Suprapubic skin (tissue), 4 donors: Measurements from ENCODE around the gene MCU. TPM values are rescaled to one million over a fixed set of nuclear protein-coding genes. Genes with fewer than 3 reads are reported as not detected.
"Not testable (repeated sequence)": the region's sequence is repeated elsewhere in the genome, so short reads cannot be mapped to it uniquely, and the experiment has no call there.

Source experiments
- DNase-seq, 2 donors: peaks; one replicate each; pipeline ENCODE4 v3.0.0-alpha.2; 2019; ENCODE audit warnings: low spot score in 2 of 2
- H3K27ac ChIP-seq: fragments of 200-600 bp; sonication (generic); one replicate; pipeline ENCODE4 v1.5.1; 2019
- H3K27me3 ChIP-seq: fragments of 200-600 bp; sonication (generic); one replicate; pipeline ENCODE4 v1.5.1; 2019
- H3K36me3 ChIP-seq: fragments of 200-600 bp; sonication (generic); one replicate; pipeline ENCODE4 v1.5.1; 2019
- H3K4me1 ChIP-seq: fragments of 200-600 bp; sonication (generic); one replicate; pipeline ENCODE4 v1.5.1; 2019
- H3K4me3 ChIP-seq: fragments of 200-600 bp; sonication (generic); one replicate; pipeline ENCODE4 v1.5.1; 2019; ENCODE audit warnings: mild to moderate bottlenecking
- H3K9me3 ChIP-seq: fragments of 200-600 bp; sonication (generic); one replicate; pipeline ENCODE4 v1.5.1; 2019
- EP300 ChIP-seq: sonication (generic); formaldehyde crosslinking; IDR thresholded peaks from one replicate; pipeline ENCODE4 v1.6.1; 2017; ENCODE audit warnings: antibody characterized with exemption
- POLR2A ChIP-seq, 2 donors: fragments of 450-650 bp; IDR thresholded peaks; one replicate each; pipeline ENCODE4 v1.6.1; 2017; ENCODE audit warnings: antibody characterized with exemption in 2 of 2, mild to moderate bottlenecking in 2 of 2, moderate library complexity in 2 of 2
- POLR2AphosphoS5 ChIP-seq, 3 donors: sonication (generic); formaldehyde crosslinking; IDR thresholded peaks; one replicate each; pipeline ENCODE4 v1.6.1; 2017; ENCODE audit warnings: antibody characterized with exemption in 3 of 3
- WGBS: methylation state at CpG from one replicate; pipeline ENCODE4 v1.1.5; 2018; 5-methylcytosine and 5-hydroxymethylcytosine counted together
- total RNA-seq, 4 donors: library from RNA; depleted of rRNA; stranded (reverse); fragments of >200 nt; gene quantifications; one replicate each; pipeline ENCODE4 v1.1.0, GENCODE V29; 2016
- TF ChIP-seq, protein P1 (sequence below), 2 donors: fragments of 200-600 bp in 1 of 2; fragments of 450-650 bp in 1 of 2; sonication (generic) in 1 of 2; IDR thresholded peaks; one replicate each; pipeline ENCODE4 v1.5.1; 2016 to 2019; ENCODE audit warnings: antibody characterized with exemption in 2 of 2, mild to moderate bottlenecking in 1 of 2, moderate library complexity in 1 of 2

MCU gene
- total RNA-seq, 4 donors from 2014 or later, result 28.3 to 31.7 (median 29.7) TPM

- Histone ChIP-seq H3K9me3 (no peaks in the 10 kb centered on the region), H3K27ac (no peak overlapping the region), H3K27me3 (no peaks in the 10 kb centered on the region), H3K4me1 (peaks cover 12% of the 10 kb centered on the region), H3K4me3 (no peak overlapping the region), H3K36me3 (no peaks in the 10 kb centered on the region)
- WGBS, result 88% methylated on average over 1 of the region's 1 CpG
- TF ChIP-seq EP300, result no peak
- TF ChIP-seq, protein P1, sequence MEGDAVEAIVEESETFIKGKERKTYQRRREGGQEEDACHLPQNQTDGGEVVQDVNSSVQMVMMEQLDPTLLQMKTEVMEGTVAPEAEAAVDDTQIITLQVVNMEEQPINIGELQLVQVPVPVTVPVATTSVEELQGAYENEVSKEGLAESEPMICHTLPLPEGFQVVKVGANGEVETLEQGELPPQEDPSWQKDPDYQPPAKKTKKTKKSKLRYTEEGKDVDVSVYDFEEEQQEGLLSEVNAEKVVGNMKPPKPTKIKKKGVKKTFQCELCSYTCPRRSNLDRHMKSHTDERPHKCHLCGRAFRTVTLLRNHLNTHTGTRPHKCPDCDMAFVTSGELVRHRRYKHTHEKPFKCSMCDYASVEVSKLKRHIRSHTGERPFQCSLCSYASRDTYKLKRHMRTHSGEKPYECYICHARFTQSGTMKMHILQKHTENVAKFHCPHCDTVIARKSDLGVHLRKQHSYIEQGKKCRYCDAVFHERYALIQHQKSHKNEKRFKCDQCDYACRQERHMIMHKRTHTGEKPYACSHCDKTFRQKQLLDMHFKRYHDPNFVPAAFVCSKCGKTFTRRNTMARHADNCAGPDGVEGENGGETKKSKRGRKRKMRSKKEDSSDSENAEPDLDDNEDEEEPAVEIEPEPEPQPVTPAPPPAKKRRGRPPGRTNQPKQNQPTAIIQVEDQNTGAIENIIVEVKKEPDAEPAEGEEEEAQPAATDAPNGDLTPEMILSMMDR (IDR thresholded peaks at IDR 0.05), result no peak
- no peak for TF ChIP-seq POLR2AphosphoS5 (IDR thresholded peaks at IDR 0.05)
- no peak for TF ChIP-seq POLR2A (IDR thresholded peaks at IDR 0.05)
- no peak for DNase-seq
These were observed 18.7 kb upstream of the MCU start for GRCh38 chr10:72673280-72673679.

GRCh38 chr10:72674174-72674573, 17.8 kb upstream of the MCU start:
- not testable (repeated sequence) for H3K27ac ChIP-seq, H3K4me3 ChIP-seq, DNase-seq, H3K27me3 ChIP-seq, H3K36me3 ChIP-seq, H3K9me3 ChIP-seq
- WGBS, result 95% methylated on average over 5 of the region's 5 CpGs
- H3K4me1 ChIP-seq, result peaks cover 12% of the 10 kb centered on the region

DNA sequence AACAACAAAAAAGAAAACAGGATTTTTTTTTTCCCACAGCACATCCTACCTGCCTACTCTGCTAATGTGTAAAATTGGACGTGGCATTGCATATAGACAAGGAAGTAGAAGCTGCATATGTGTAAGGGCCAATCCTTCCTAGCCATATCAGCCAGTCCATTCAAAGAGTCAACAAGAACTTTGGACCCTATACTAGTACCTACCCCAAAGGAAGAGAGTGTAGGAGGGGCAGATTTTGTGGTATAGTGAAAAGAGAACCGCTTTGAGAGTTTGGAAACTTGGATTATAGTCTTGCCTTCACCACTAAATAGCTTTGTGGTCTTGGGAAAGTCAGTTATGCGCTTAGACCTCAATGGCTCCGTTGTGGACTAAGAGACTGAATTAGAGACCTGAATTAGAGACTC, 12.1 kb upstream of the MCU start:
- no peaks in the 10 kb centered on the region for H3K9me3 ChIP-seq
- H3K4me3 ChIP-seq, result no peak overlapping the region
- no peaks in the 10 kb centered on the region for H3K27me3 ChIP-seq
- H3K4me1 ChIP-seq, result peaks cover 12% of the 10 kb centered on the region
- TF ChIP-seq EP300 (no peak), POLR2A (IDR thresholded peaks at IDR 0.05) (no peak), POLR2AphosphoS5 (IDR thresholded peaks at IDR 0.05) (no peak)
- TF ChIP-seq, protein P1 (IDR thresholded peaks at IDR 0.05), result no peak
- no peak for DNase-seq
- H3K27ac ChIP-seq, result no peak overlapping the region
- 86% methylated on average over 4 of the region's 4 CpGs for WGBS
- H3K36me3 ChIP-seq, result no peaks in the 10 kb centered on the region

- no peak for DNase-seq
- H3K27ac ChIP-seq, result no peak overlapping the region
- H3K9me3 ChIP-seq, result no peaks in the 10 kb centered on the region
- no peaks in the 10 kb centered on the region for H3K36me3 ChIP-seq
- TF ChIP-seq POLR2AphosphoS5 (IDR thresholded peaks at IDR 0.05) (no peak), POLR2A (IDR thresholded peaks at IDR 0.05) (no peak), EP300 (no peak)
- TF ChIP-seq, protein P1 (IDR thresholded peaks at IDR 0.05), result no peak
- H3K4me3 ChIP-seq, result no peak overlapping the region
- no peaks in the 10 kb centered on the region for H3K4me1 ChIP-seq
- no peaks in the 10 kb centered on the region for H3K27me3 ChIP-seq
- WGBS, result 62% methylated on average over 6 of the region's 6 CpGs
These were observed 9.3 kb upstream of the MCU start for GRCh38 chr10:72682638-72683037.

GRCh38 chr10:72685264-72685921, 6.5 kb upstream of the MCU start:
- H3K27me3 ChIP-seq, result no peaks in the 10 kb centered on the region
- TF ChIP-seq POLR2A (IDR thresholded peaks at IDR 0.05) (no peak), POLR2AphosphoS5 (IDR thresholded peaks at IDR 0.05) (no peak), EP300 (no peak)
- TF ChIP-seq, protein P1 (IDR thresholded peaks at IDR 0.05), result no peak
- H3K4me1 ChIP-seq, result no peaks in the 10 kb centered on the region
- no peaks in the 10 kb centered on the region for H3K9me3 ChIP-seq
- no peaks in the 10 kb centered on the region for H3K36me3 ChIP-seq
- WGBS, result 90% methylated on average over 7 of the region's 7 CpGs
- H3K27ac ChIP-seq, result no peak overlapping the region
- no peak for DNase-seq
- H3K4me3 ChIP-seq, result no peak overlapping the region

- H3K4me1 ChIP-seq, H3K27me3 ChIP-seq, H3K27ac ChIP-seq, DNase-seq, H3K36me3 ChIP-seq, H3K4me3 ChIP-seq, H3K9me3 ChIP-seq: not testable (repeated sequence)
- 88% methylated on average over 8 of the region's 8 CpGs for WGBS
These were observed 5.5 kb upstream of the MCU start for GRCh38 chr10:72686430-72686829.
